ENCODE measurements around the gene ACOXL. TPM values are rescaled to one million over a fixed set of nuclear protein-coding genes. Genes with fewer than 3 reads are reported as not detected.

ACOXL gene
- polyA plus RNA-seq, 1 donor from 2014 or later = not detected

DNA sequence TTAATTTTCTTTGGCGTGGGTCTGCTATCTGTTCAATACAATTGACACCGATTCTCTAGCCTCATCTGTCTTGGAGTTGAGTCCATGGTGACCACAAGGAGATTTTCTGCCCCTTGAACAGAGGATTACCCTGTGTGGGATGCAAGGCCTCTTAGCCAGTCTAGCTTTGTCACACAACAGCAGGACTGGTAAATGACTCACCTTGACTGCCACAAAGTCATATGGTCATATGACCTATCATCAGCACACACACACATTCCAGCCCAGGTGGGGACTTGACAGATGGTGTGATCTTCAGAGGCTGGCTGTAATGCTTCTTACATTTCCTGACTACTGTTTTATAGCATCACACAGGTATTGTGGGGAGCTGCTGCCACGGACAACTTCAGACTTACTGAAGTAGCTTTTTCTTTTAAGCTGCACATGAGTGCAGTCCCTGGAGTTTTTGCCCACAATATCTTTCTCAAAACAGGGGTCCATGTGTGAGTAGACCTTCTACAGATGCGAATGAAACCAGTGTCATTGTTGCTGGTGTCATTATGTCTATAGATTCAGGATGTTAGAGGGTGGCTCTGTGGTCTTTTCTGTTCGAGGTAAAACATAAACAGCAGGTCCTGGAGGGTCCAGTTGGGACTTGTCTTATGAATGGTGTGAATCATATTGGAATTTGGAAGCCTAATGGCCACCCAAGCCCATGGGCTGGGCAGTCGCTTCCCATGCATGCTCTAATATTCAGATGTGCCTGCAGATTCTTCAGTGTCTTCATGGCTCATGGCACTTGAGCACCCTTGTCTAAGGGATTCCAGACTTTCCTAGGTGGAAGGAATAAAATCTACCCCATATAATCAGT lies 18.6 kb upstream of the ACOXL start:
- Mint-ChIP-seq H3K36me3 (peaks cover 2% of the 10 kb centered on the region), H3K27ac (no peak overlapping the region), H3K4me3 (no peak overlapping the region), H3K27me3 (peaks cover 38% of the 10 kb centered on the region), H3K9me3 (peaks cover 0 to 2% (median 0%) of the 10 kb centered on the region in 3 donors), H3K4me1 (no peaks in the 10 kb centered on the region)

GRCh38 chr2:110714452-110715224 lies 17.7 kb upstream of the ACOXL start:
- Mint-ChIP-seq H3K4me1 (no peaks in the 10 kb centered on the region), H3K4me3 (no peak overlapping the region), H3K36me3 (peaks cover 2% of the 10 kb centered on the region), H3K9me3 (peaks cover 0 to 2% (median 0%) of the 10 kb centered on the region in 3 donors), H3K27ac (no peak overlapping the region), H3K27me3 (peaks cover 42% of the 10 kb centered on the region)

DNA sequence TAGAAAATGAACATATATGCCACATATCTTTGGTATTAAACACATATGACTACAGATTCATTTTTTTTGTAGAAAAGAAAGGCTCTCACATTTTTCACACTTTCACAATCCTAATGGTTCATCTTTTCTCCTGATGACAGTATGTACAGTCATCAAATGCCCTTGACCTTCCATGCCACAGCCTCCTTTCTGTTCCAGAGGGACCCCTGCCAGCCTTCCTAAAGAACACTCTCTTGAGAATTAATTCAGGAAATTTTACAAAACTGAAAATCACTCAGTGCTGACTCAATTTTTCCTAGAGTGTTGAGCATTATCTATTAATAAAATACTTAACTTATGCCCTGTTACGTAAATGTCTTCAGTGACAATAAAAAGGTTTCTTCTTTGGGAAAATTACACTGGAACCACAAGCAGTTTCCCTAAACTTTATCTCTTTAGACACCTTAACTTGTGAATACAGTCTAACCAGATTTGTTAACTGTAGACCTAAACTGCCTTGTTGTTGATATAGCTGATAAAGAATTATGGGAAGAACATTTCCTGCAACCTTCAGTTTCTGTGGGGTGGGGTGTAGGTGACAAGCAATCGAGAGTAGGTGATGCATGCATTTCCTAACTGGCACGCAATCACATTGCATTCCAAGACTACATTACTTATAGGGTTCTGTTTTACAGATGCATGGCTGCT lies 15.3 kb upstream of the ACOXL start:
- Mint-ChIP-seq H3K9me3 (peaks cover 0 to 2% (median 0%) of the 10 kb centered on the region in 3 donors), H3K27ac (no peak overlapping the region), H3K27me3 (peaks cover 39% of the 10 kb centered on the region), H3K4me3 (no peak overlapping the region), H3K4me1 (no peaks in the 10 kb centered on the region), H3K36me3 (peaks cover 2% of the 10 kb centered on the region)

DNA sequence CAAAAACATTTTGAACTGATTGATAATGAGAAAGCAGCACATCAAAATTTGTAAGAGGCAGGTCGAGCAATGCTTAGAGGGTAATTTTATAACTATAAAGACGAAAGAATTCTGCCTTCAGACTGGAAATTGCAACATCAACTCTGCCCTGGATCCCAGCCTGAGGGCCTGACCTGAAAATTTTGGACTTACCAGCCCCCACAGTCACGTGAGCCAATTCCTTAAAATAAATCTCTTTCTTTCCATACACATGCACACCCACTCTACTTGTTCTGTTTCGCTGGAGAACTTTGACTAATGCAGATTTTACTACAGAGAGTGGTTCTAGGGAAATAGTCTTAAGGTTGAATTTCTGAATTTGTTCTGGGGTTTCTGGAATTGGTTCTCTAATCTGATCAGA lies 14.6 kb upstream of the ACOXL start:
- Mint-ChIP-seq H3K27ac (no peak overlapping the region), H3K36me3 (peaks cover 2% of the 10 kb centered on the region), H3K9me3 (peaks cover 0 to 2% (median 0%) of the 10 kb centered on the region in 3 donors), H3K27me3 (peaks cover 33% of the 10 kb centered on the region), H3K4me1 (no peaks in the 10 kb centered on the region), H3K4me3 (no peak overlapping the region)

- Mint-ChIP-seq H3K27me3 (peaks cover 30% of the 10 kb centered on the region), H3K9me3 (no peaks in the 10 kb centered on the region), H3K27ac (no peak overlapping the region), H3K4me1 (no peaks in the 10 kb centered on the region), H3K4me3 (no peak overlapping the region), H3K36me3 (no peaks in the 10 kb centered on the region)
These were observed 14.0 kb upstream of the ACOXL start for GRCh38 chr2:110718382-110718781.

- peaks cover 0 to 4% (median 0%) of the 10 kb centered on the region in 3 donors for H3K4me1 Mint-ChIP-seq
- no peaks in the 10 kb centered on the region for H3K9me3 Mint-ChIP-seq
- peaks cover 29% of the 10 kb centered on the region for H3K27me3 Mint-ChIP-seq
- H3K4me3 Mint-ChIP-seq = no peak overlapping the region
- no peaks in the 10 kb centered on the region for H3K36me3 Mint-ChIP-seq
- no peak overlapping the region for H3K27ac Mint-ChIP-seq
These were observed 13.4 kb upstream of the ACOXL start for GRCh38 chr2:110718990-110719389.

- Mint-ChIP-seq H3K36me3 (no peaks in the 10 kb centered on the region), H3K27ac (no peak overlapping the region), H3K4me1 (peaks cover 0 to 4% (median 0%) of the 10 kb centered on the region in 3 donors), H3K4me3 (no peak overlapping the region), H3K27me3 (peaks cover 25% of the 10 kb centered on the region), H3K9me3 (peaks cover 0 to 2% (median 0%) of the 10 kb centered on the region in 3 donors)
These were observed 11.8 kb upstream of the ACOXL start for GRCh38 chr2:110720547-110720946.

- no peaks in the 10 kb centered on the region for H3K36me3 Mint-ChIP-seq
- no peak overlapping the region for H3K27ac Mint-ChIP-seq
- peaks cover 10% of the 10 kb centered on the region for H3K27me3 Mint-ChIP-seq
- H3K4me1 Mint-ChIP-seq = peaks cover 0 to 4% (median 0%) of the 10 kb centered on the region in 3 donors
- H3K4me3 Mint-ChIP-seq = no peak overlapping the region
- peaks cover 0 to 2% (median 0%) of the 10 kb centered on the region in 3 donors for H3K9me3 Mint-ChIP-seq
These were observed 7.6 kb upstream of the ACOXL start for GRCh38 chr2:110724820-110725219.

- peaks cover 0 to 2% (median 0%) of the 10 kb centered on the region in 3 donors for H3K9me3 Mint-ChIP-seq
- H3K36me3 Mint-ChIP-seq = no peaks in the 10 kb centered on the region
- peaks cover 9% of the 10 kb centered on the region for H3K27me3 Mint-ChIP-seq
- H3K4me1 Mint-ChIP-seq = peaks cover 0 to 4% (median 0%) of the 10 kb centered on the region in 3 donors
- H3K27ac Mint-ChIP-seq = no peak overlapping the region
- H3K4me3 Mint-ChIP-seq = no peak overlapping the region
These were observed 7.0 kb upstream of the ACOXL start for GRCh38 chr2:110725370-110725769.

GRCh38 chr2:110725859-110726258 lies 6.5 kb upstream of the ACOXL start:
- H3K36me3 Mint-ChIP-seq = no peaks in the 10 kb centered on the region
- H3K27ac Mint-ChIP-seq = no peak overlapping the region
- H3K4me1 Mint-ChIP-seq = peaks cover under 1 to 4% (median 2%) of the 10 kb centered on the region in 3 donors
- no peak overlapping the region for H3K4me3 Mint-ChIP-seq
- peaks cover 11% of the 10 kb centered on the region for H3K27me3 Mint-ChIP-seq
- H3K9me3 Mint-ChIP-seq = peaks cover 0 to 2% (median 0%) of the 10 kb centered on the region in 3 donors

DNA sequence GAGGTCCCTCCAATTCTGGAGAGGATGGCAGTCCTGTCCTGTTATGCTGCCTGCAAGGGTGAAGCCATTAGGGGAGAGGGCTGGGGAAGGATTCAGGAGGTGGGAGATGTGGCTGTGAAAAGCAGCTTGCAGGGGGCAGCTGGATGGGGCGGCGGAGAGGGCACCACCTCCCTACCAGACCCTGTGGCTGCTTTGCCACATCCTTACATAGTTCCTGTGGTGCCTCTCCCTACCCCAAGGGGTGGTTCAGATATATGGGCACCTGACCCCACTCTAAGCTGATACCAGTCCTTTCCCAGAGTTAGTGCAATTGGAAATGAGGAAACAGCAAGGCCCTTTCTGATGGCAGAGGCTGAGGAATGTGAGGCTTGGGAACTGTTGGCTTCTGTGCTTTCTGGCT lies 6.1 kb upstream of the ACOXL start:
- Mint-ChIP-seq H3K4me3 (no peak overlapping the region), H3K27ac (no peak overlapping the region), H3K36me3 (no peaks in the 10 kb centered on the region), H3K4me1 (peaks cover 3 to 6% (median 5%) of the 10 kb centered on the region in 3 donors), H3K27me3 (peaks cover 15% of the 10 kb centered on the region), H3K9me3 (peaks cover 0 to 2% (median 0%) of the 10 kb centered on the region in 3 donors)

GRCh38 chr2:110727923-110728322 lies 4.5 kb upstream of the ACOXL start:
- Mint-ChIP-seq H3K27me3 (peaks cover 22% of the 10 kb centered on the region), H3K36me3 (no peaks in the 10 kb centered on the region), H3K4me3 (no peak overlapping the region), H3K9me3 (peaks cover 0 to 2% (median 0%) of the 10 kb centered on the region in 3 donors), H3K4me1 (peaks cover 6 to 15% (median 7%) of the 10 kb centered on the region in 3 donors), H3K27ac (no peak overlapping the region)

- Mint-ChIP-seq H3K4me1 (peaks cover 11 to 19% (median 14%) of the 10 kb centered on the region in 3 donors), H3K27ac (no peak overlapping the region), H3K27me3 (peaks cover 32% of the 10 kb centered on the region), H3K9me3 (peaks cover 0 to 2% (median 0%) of the 10 kb centered on the region in 3 donors), H3K36me3 (no peaks in the 10 kb centered on the region), H3K4me3 (no peak overlapping the region)
These were observed 3.3 kb upstream of the ACOXL start for GRCh38 chr2:110729106-110729505.

- peaks cover 48% of the 10 kb centered on the region for H3K27me3 Mint-ChIP-seq
- H3K27ac Mint-ChIP-seq = no peak overlapping the region
- H3K9me3 Mint-ChIP-seq = no peaks in the 10 kb centered on the region
- H3K4me3 Mint-ChIP-seq = peak overlapping the region in 1 of 4 donors; percentile 4
- no peaks in the 10 kb centered on the region for H3K36me3 Mint-ChIP-seq
- peaks cover 13 to 19% (median 15%) of the 10 kb centered on the region in 3 donors for H3K4me1 Mint-ChIP-seq
These were observed 1.3 kb upstream of the ACOXL start for GRCh38 chr2:110731064-110731463.

- peaks cover 72% of the 10 kb centered on the region for H3K27me3 Mint-ChIP-seq
- H3K27ac Mint-ChIP-seq = no peak overlapping the region
- H3K4me3 Mint-ChIP-seq = no peak overlapping the region
- peaks cover 2 to 6% (median 5%) of the 10 kb centered on the region in 3 donors for H3K9me3 Mint-ChIP-seq
- peaks cover 2% of the 10 kb centered on the region for H3K36me3 Mint-ChIP-seq
- H3K4me1 Mint-ChIP-seq = peaks cover 13 to 19% (median 15%) of the 10 kb centered on the region in 3 donors
These were observed 3.0 kb downstream of the ACOXL start for GRCh38 chr2:110735366-110735765.
